GM12891 (cell line): ENCODE data around the gene NAPB.

Experiments used
- PAX5 ChIP-seq: IDR thresholded peaks from 2 replicates; pipeline ENCODE4 v1.6.1; 2011; ENCODE audit warnings: low read length, moderate library complexity, mild to moderate bottlenecking; ENCODE audit not compliant: insufficient read depth, severe bottlenecking
- POLR2A ChIP-seq: IDR thresholded peaks from 2 replicates; pipeline ENCODE4 v1.6.1; 2011; ENCODE audit warnings: low read depth, low read length, control low read depth
- POLR2AphosphoS5 ChIP-seq: IDR thresholded peaks from 2 replicates; pipeline ENCODE4 v1.6.1; 2011; ENCODE audit warnings: low read depth, low read length, control low read depth
- POU2F2 ChIP-seq: IDR thresholded peaks from 2 replicates; pipeline ENCODE4 v1.6.1; 2011; ENCODE audit warnings: low read depth, mild to moderate bottlenecking, control low read depth, low read length, moderate library complexity
- SPI1 ChIP-seq: IDR thresholded peaks from 2 replicates; pipeline ENCODE4 v1.6.1; 2011; ENCODE audit warnings: low read depth, low read length, control low read depth
- TAF1 ChIP-seq: IDR thresholded peaks from 2 replicates; pipeline ENCODE4 v1.6.1; 2011; ENCODE audit warnings: low read depth, low read length, control low read depth

GRCh38 chr20:23327617-23328333, 93.5 kb downstream of the NAPB start:
- TF ChIP-seq POLR2AphosphoS5 (no peak), POLR2A (no peak), TAF1 (no peak), SPI1 (no peak), PAX5 (no peak), POU2F2 (no peak)
